Ovary (tissue), 3 donors: ENCODE data around the gene NECTIN2.

Experiments
- CTCF ChIP-seq, 3 donors: fragments of 450-650 bp in 2 of 3; fragments of 200-600 bp in 1 of 3; IDR thresholded peaks; one replicate each; pipeline versions ENCODE4 v1.5.1 to v1.8.0; 2016 to 2022; ENCODE audit warnings: antibody characterized with exemption in 3 of 3, mild to moderate bottlenecking in 1 of 3
- POLR2A ChIP-seq: fragments of 450-650 bp; IDR thresholded peaks from one replicate; pipeline ENCODE4 v1.6.1; 2017; ENCODE audit warnings: antibody characterized with exemption, mild to moderate bottlenecking, moderate library complexity
- donor health status: DM: no; HTN: no; CAD: no.

DNA sequence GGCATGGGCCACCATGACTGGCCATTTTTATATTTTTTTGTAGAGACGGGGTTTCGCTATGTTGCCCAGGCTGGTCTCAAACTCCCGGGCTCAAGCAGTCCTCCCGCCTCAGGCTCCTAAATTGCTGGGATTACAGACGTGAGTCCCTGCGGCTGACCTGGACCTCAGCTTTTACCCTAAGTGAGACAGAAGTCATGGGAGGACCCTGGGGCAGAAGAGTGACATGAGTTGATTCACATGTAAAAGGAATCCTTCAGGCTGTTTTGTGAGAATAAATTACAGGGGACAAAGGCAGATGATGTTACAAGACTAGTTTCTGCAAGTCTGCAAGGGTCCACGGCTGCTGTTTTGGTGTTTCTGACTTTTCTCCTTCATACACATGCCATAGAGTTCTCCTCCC is 39.8 kb upstream of the NECTIN2 start:
- TF ChIP-seq CTCF (IDR thresholded peaks at IDR 0.05) (no peak), POLR2A (no peak)
